LHCN-M2 (cell line): Measurements from ENCODE around the gene ACE. TPM values are rescaled to one million over a fixed set of nuclear protein-coding genes. Genes with fewer than 3 reads are reported as not detected.

Source experiments
- DNase-seq: peaks from one replicate; pipeline ENCODE4 v3.0.0-alpha.2; 2012; ENCODE audit warnings: low read depth
- total RNA-seq: library from RNA; depleted of rRNA; stranded (reverse); fragments of >200 nt; gene quantifications from 2 replicates; pipeline ENCODE4 v1.2.3, GENCODE V29; 2014

ACE gene
- total RNA-seq, 1 experiment from 2014 or later = 0.63 TPM

GRCh38 chr17:63490858-63491400 is 14.1 kb downstream of the ACE start:
- no peak for DNase-seq

GRCh38 chr17:63491413-63491812 is 14.6 kb downstream of the ACE start:
- DNase-seq = no peak

GRCh38 chr17:63491977-63492618 is 15.2 kb downstream of the ACE start:
- peak; percentile 26 for DNase-seq

- peak; percentile 69 for DNase-seq
These were observed 16.1 kb downstream of the ACE start for GRCh38 chr17:63492940-63493339.

- DNase-seq = no peak
These were observed 16.6 kb downstream of the ACE start for GRCh38 chr17:63493411-63493810.

- no peak for DNase-seq
These were observed 17.6 kb downstream of the ACE start for GRCh38 chr17:63494300-63494928.

GRCh38 chr17:63495491-63495890 is 18.6 kb downstream of the ACE start:
- no peak for DNase-seq

- DNase-seq = no peak
These were observed 19.3 kb downstream of the ACE start for GRCh38 chr17:63496177-63496576.

GRCh38 chr17:63496663-63497400 is 20.0 kb downstream of the ACE start:
- DNase-seq = no peak

- DNase-seq = no peak
These were observed 21.0 kb downstream of the ACE start for GRCh38 chr17:63497708-63498483.

GRCh38 chr17:63498626-63499195 is 21.9 kb downstream of the ACE start:
- no peak for DNase-seq

GRCh38 chr17:63500543-63501390 is 23.9 kb downstream of the ACE start:
- DNase-seq = no peak

- DNase-seq = no peak
These were observed 26.5 kb downstream of the ACE start for GRCh38 chr17:63503341-63503705.

GRCh38 chr17:63504261-63504660 is 27.4 kb downstream of the ACE start:
- DNase-seq = no peak

GRCh38 chr17:63505341-63505740 is 28.5 kb downstream of the ACE start:
- DNase-seq = no peak

- DNase-seq = no peak
These were observed 29.8 kb downstream of the ACE start for GRCh38 chr17:63506627-63507026.

- DNase-seq = no peak
These were observed 34.5 kb downstream of the ACE start for GRCh38 chr17:63511331-63511730.

GRCh38 chr17:63512388-63512787 is 35.5 kb downstream of the ACE start:
- no peak for DNase-seq

- no peak for DNase-seq
These were observed 36.2 kb downstream of the ACE start for GRCh38 chr17:63512896-63513644.

- no peak for DNase-seq
These were observed 37.6 kb downstream of the ACE start for GRCh38 chr17:63514477-63514876.
